ENCODE data around the gene TFDP2. TPM values are rescaled to one million over a fixed set of nuclear protein-coding genes. Genes with fewer than 3 reads are reported as not detected.

The TFDP2 gene
- total and polyA plus RNA-seq, 10 of the 15 experiments (the other 5 are each of a cell fraction or from before 2014, with no cell fraction given) = 28.3 to 100 (median 49.7) TPM

DNA sequence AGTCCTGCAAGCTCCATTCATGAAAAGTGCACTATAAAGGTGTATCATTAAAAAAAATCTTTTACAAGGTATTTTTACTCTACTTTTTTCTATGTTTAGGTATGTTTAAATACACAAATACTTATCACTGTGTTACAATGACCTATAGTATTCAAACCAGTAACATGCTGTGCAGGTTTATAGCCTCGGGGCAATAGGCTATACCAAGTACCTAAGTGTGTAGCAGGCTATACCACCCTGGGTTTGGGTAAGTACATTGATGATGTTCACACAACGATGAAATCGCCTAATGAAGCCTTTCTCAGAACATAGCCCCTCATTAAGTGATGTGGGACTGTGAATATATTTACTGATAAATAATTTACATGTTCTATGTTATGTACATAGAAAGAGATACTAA lies 168.3 kb downstream of the TFDP2 start:
- in situ Hi-C loops (cut with MboI) (no loop called here), intact Hi-C loops (cut with micrococcal nuclease; ENCODE audit: unreplicated experiment) (no loop called here)
- Histone ChIP-seq H4K20me1 (ENCODE audit: control insufficient read depth, insufficient read depth) (no peaks in the 10 kb centered on the region), H3K9ac (ENCODE audit: control insufficient read depth, insufficient read depth, low read length) (no peak overlapping the region), H3K4me2 (ENCODE audit: control insufficient read depth, insufficient read depth) (no peak overlapping the region), H3K36me3 (ENCODE audit: control insufficient read depth in 2 of 2, insufficient read depth in 2 of 2, low read length in 1 of 2) (peaks cover 0 to 4% of the 10 kb centered on the region in 2 experiments; a peak in 2 of 4 replicates), H3K9me3 (replicated peaks; ENCODE audit: control insufficient read depth, insufficient read depth, low read length) (no peaks in the 10 kb centered on the region), H2AFZ (ENCODE audit: control insufficient read depth, low read depth, low read length) (no peak overlapping the region), H3K27me3 (replicated peaks in 1 of 2; ENCODE audit: control insufficient read depth in 2 of 2, insufficient read depth in 2 of 2, low read length in 1 of 2) (no peaks in the 10 kb centered on the region), H3K27ac (ENCODE audit: control insufficient read depth, insufficient read depth) (no peak overlapping the region), H3K79me2 (ENCODE audit: control insufficient read depth, insufficient read depth, low read length) (no peaks in the 10 kb centered on the region), H3K4me1 (ENCODE audit: control insufficient read depth, insufficient read depth, low read length) (no peaks in the 10 kb centered on the region), H3K4me3 (no peak overlapping the region)
- ChIA-PET RAD21 (ENCODE audit: unreplicated experiment) (no interaction called here), SMC1A (ENCODE audit: uncharacterized antibody, unreplicated experiment) (no interaction called here), POLR2A (no interaction called here), CTCF (interaction anchor here (0.7 to 1.1 kb wide), 3 partner anchors 7 to 679 kb away, joined by 3 read pairs; no protein-coding TSS in a partner anchor)
- DNase-seq (ENCODE audit: low read depth, low spot score) (no peak), FAIRE-seq (no peak), ATAC-seq (no peak)
- no TSS peak for BruUV-seq (replicated peaks)
- WGBS (ENCODE audit: insufficient coverage, insufficient replicate concordance, low lambda C conversion rate, missing lambda C conversion rate) = 82% methylated on average over 3 of the region's 3 CpGs
- TF ChIP-seq NR2F1 (conservative IDR thresholded peaks at IDR 0.05) (no peak), ESRRA (IDR thresholded peaks at IDR 0.05; ENCODE audit: low read length) (no peak)

DNA sequence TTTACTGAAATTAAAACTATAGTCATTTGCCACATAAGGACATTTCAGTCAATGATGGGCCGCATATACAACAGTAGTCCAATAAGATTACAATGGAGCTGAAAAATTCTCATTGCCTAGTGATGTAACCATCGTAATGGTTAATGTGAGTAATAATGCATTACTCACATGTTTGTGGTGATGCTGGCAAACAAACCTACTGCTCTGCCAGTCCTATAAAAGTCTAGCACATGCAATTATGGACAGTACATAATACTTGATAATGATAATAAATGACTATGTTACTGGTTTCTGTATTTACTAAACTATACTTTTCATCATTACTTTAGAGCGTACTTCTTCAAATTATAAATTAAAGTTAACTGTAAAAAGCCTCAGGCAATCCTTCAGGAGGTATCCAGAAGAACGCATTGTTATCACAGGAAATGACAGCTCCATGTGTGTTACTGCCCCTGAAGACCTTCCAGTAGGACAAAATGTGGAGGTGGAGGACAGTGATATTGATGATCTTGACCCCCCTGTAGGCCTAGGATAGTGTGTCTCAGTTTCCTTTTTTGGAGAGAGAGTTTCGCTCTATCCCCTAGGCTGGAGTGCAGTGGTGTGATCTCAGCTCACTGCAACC lies 170.2 kb downstream of the TFDP2 start:
- intact Hi-C loops (cut with micrococcal nuclease; ENCODE audit: unreplicated experiment) = no loop called here
- no peak for TF ChIP-seq SMC3 (IDR thresholded peaks at IDR 0.05; ENCODE audit: borderline replicate concordance, low read length)
- no peak for TF ChIP-seq MLLT1 (IDR thresholded peaks at IDR 0.05)
- no peak for TF ChIP-seq SRF (IDR thresholded peaks at IDR 0.05; ENCODE audit: low read depth in 2 of 2, low read length in 2 of 2)
- no peak for TF ChIP-seq EED (IDR thresholded peaks at IDR 0.05; ENCODE audit: low read depth)
- no peak for TF ChIP-seq MTA3 (IDR thresholded peaks at IDR 0.05; ENCODE audit: borderline replicate concordance, low read length)
- no peak for TF ChIP-seq RUNX3 (IDR thresholded peaks at IDR 0.05; ENCODE audit: low read length)
- TF ChIP-seq POLR2AphosphoS2 (IDR thresholded peaks at IDR 0.05; ENCODE audit: low read depth, low read length) = no peak
- TF ChIP-seq CHD1 (IDR thresholded peaks at IDR 0.05; ENCODE audit: low read depth, low read length) = no peak
- no peak for TF ChIP-seq ZNF24 (IDR thresholded peaks at IDR 0.05)
- TF ChIP-seq E2F4 (IDR thresholded peaks at IDR 0.05; ENCODE audit: low read depth, low read length) = no peak
- TF ChIP-seq SMARCA5 (IDR thresholded peaks at IDR 0.05) = no peak
- TF ChIP-seq NFXL1 (IDR thresholded peaks at IDR 0.05; ENCODE audit: borderline replicate concordance) = no peak

More for the DNA sequence above, 170.2 kb downstream of the TFDP2 start:
- no peak for ATAC-seq
- no peak overlapping the region for H2AFZ ChIP-seq (ENCODE audit: control insufficient read depth, low read depth, low read length)
- DNase-seq (ENCODE audit: low read depth, low spot score) = no peak
- ChIA-PET POLR2A (no interaction called here), RAD21 (ENCODE audit: unreplicated experiment) (no interaction called here), CTCF (no interaction called here), SMC1A (ENCODE audit: uncharacterized antibody, unreplicated experiment) (interaction anchor here (1.1 kb wide), 1 partner anchor 50 kb away, joined by 3 read pairs; no protein-coding TSS in a partner anchor)
- no peak for FAIRE-seq
- H4K20me1 ChIP-seq (ENCODE audit: control insufficient read depth, insufficient read depth) = no peaks in the 10 kb centered on the region
- WGBS (ENCODE audit: insufficient coverage, insufficient replicate concordance, low lambda C conversion rate, missing lambda C conversion rate) = over 99% methylated on average over 5 of the region's 5 CpGs
- H3K4me1 ChIP-seq (ENCODE audit: control insufficient read depth, insufficient read depth, low read length) = no peaks in the 10 kb centered on the region
- H3K36me3 ChIP-seq (ENCODE audit: control insufficient read depth in 2 of 2, insufficient read depth in 2 of 2, low read length in 1 of 2) = peaks cover 0 to 4% of the 10 kb centered on the region in 2 experiments; a peak in 2 of 4 replicates
- no peaks in the 10 kb centered on the region for H3K9me3 ChIP-seq (replicated peaks; ENCODE audit: control insufficient read depth, insufficient read depth, low read length)
- no TSS peak for BruUV-seq (replicated peaks)
- H3K9ac ChIP-seq (ENCODE audit: control insufficient read depth, insufficient read depth, low read length) = no peak overlapping the region
- no peak overlapping the region for H3K4me2 ChIP-seq (ENCODE audit: control insufficient read depth, insufficient read depth)
- H3K4me3 ChIP-seq = no peak overlapping the region
- in situ Hi-C loops (cut with MboI) = no loop called here
- H3K27me3 ChIP-seq (replicated peaks in 1 of 2; ENCODE audit: control insufficient read depth in 2 of 2, insufficient read depth in 2 of 2, low read length in 1 of 2) = no peaks in the 10 kb centered on the region
- no peaks in the 10 kb centered on the region for H3K79me2 ChIP-seq (ENCODE audit: control insufficient read depth, insufficient read depth, low read length)
- no peak overlapping the region for H3K27ac ChIP-seq (ENCODE audit: control insufficient read depth, insufficient read depth)
